CD14-positive monocyte (primary cell): ENCODE data around the gene ZC3HAV1L. TPM values are rescaled to one million over a fixed set of nuclear protein-coding genes. Genes with fewer than 3 reads are reported as not detected.

Source experiments
- DNase-seq, 3 donors: peaks; one replicate each; pipeline ENCODE4 v3.0.0-alpha.2; 2011 to 2022
- H2AFZ ChIP-seq: 2 replicates; pipeline ENCODE4 v1.6.0; 2012; ENCODE audit warnings: mild to moderate bottlenecking, low read depth, low read length, inconsistent platforms; ENCODE audit not compliant: insufficient read depth, poor library complexity, severe bottlenecking
- H3K27ac ChIP-seq, 2 donors: 1 replicate in 1 of 2; 2 replicates in 1 of 2; pipeline ENCODE4 v1.5.1; 2012 to 2013; ENCODE audit warnings: low read length in 2 of 2, control low read depth in 1 of 2, inconsistent platforms in 1 of 2, low read depth in 1 of 2, mild to moderate bottlenecking in 1 of 2
- H3K27me3 ChIP-seq, 2 donors: one replicate each; pipeline versions ENCODE4 v1.6.0 to v1.6.1; 2011 to 2013; ENCODE audit warnings: low read length in 2 of 2; ENCODE audit not compliant: control insufficient read depth in 2 of 2, insufficient read depth in 2 of 2
- H3K36me3 ChIP-seq, 2 donors: replicated peaks in 1 of 2; 1 replicate in 1 of 2; 2 replicates in 1 of 2; pipeline versions ENCODE4 v1.5.1 to v1.6.1; 2012 to 2013; ENCODE audit warnings: low read length in 2 of 2, control low read depth in 1 of 2, inconsistent platforms in 1 of 2, mild to moderate bottlenecking in 1 of 2; ENCODE audit not compliant: insufficient read depth in 2 of 2, control insufficient read depth in 1 of 2
- H3K4me1 ChIP-seq, 2 donors: 1 replicate in 1 of 2; 2 replicates in 1 of 2; pipeline versions ENCODE4 v1.5.1 to v1.6.1; 2012 to 2013; ENCODE audit warnings: low read length in 2 of 2, control low read depth in 1 of 2, inconsistent platforms in 1 of 2, mild to moderate bottlenecking in 1 of 2, moderate library complexity in 1 of 2; ENCODE audit not compliant: insufficient read depth in 2 of 2, control insufficient read depth in 1 of 2
- H3K4me2 ChIP-seq: replicated peaks from 2 replicates; pipeline ENCODE3; 2012; ENCODE audit warnings: low read length, moderate library complexity, mild to moderate bottlenecking; ENCODE audit not compliant: poor library complexity, severe bottlenecking; ENCODE audit errors: extremely low read depth
- H3K4me3 ChIP-seq, 3 experiments: fragments of 200-600 bp in 1 of 3; sonication (generic) in 1 of 3; replicated peaks in 1 of 3; 1 replicate in 2 of 3; 2 replicates in 1 of 3; pipeline ENCODE4 v1.5.1; 2011 to 2013; ENCODE audit warnings: low read length in 3 of 3, mild to moderate bottlenecking in 3 of 3, control low read depth in 2 of 3, low read depth in 2 of 3, inconsistent platforms in 1 of 3, moderate library complexity in 1 of 3
- H3K79me2 ChIP-seq: 2 replicates; pipeline ENCODE4 v1.6.0; 2012; ENCODE audit warnings: mild to moderate bottlenecking, control low read depth, inconsistent platforms, low read length, moderate library complexity; ENCODE audit not compliant: insufficient read depth
- H3K9ac ChIP-seq: 2 replicates; pipeline ENCODE4 v1.6.0; 2017; ENCODE audit warnings: low read length, mild to moderate bottlenecking; ENCODE audit not compliant: insufficient read depth, poor library complexity, severe bottlenecking
- H3K9me3 ChIP-seq, 2 donors: replicated peaks in 1 of 2; 1 replicate in 1 of 2; 2 replicates in 1 of 2; pipeline versions ENCODE4 v1.5.1 to v1.6.1; 2012 to 2013; ENCODE audit warnings: low read length in 2 of 2, control low read depth in 1 of 2; ENCODE audit not compliant: control insufficient read depth in 1 of 2, insufficient read depth in 1 of 2
- H4K20me1 ChIP-seq: 2 replicates; pipeline ENCODE4 v1.6.0; 2012; ENCODE audit warnings: mild to moderate bottlenecking, low read length, control low read depth, moderate library complexity; ENCODE audit not compliant: insufficient read depth
- H3K27ac Mint-ChIP-seq, 7 donors: one replicate each; pipeline ENCODE4 v1.8.0; 2020; ENCODE audit warnings: mild to moderate bottlenecking in 7 of 7, mixed read lengths in 7 of 7, moderate library complexity in 6 of 7, inconsistent platforms in 2 of 7
- H3K27me3 Mint-ChIP-seq, 3 donors: one replicate each; pipeline ENCODE4 v1.8.0; 2021 to 2022; ENCODE audit warnings: low read depth in 3 of 3, mild to moderate bottlenecking in 3 of 3, mixed read lengths in 3 of 3, moderate library complexity in 3 of 3, inconsistent platforms in 1 of 3
- H3K36me3 Mint-ChIP-seq, 2 donors: one replicate each; pipeline ENCODE4 v1.8.0; 2020; ENCODE audit warnings: mixed read lengths in 2 of 2, inconsistent platforms in 1 of 2, mild to moderate bottlenecking in 1 of 2
- H3K4me1 Mint-ChIP-seq: one replicate; pipeline ENCODE4 v1.8.0; 2020; ENCODE audit warnings: mild to moderate bottlenecking, mixed read lengths
- H3K4me3 Mint-ChIP-seq, 2 donors: one replicate each; pipeline ENCODE4 v1.8.0; 2020; ENCODE audit warnings: mild to moderate bottlenecking in 2 of 2, mixed read lengths in 2 of 2, moderate library complexity in 1 of 2
- H3K9me3 Mint-ChIP-seq, 7 donors: one replicate each; pipeline ENCODE4 v1.8.0; 2020 to 2022; ENCODE audit warnings: mixed read lengths in 7 of 7, mild to moderate bottlenecking in 6 of 7, moderate library complexity in 6 of 7, inconsistent platforms in 2 of 7
- WGBS: methylation state at CpG from one replicate; pipeline ENCODE4 v1.1.5; 2013; ENCODE audit warnings: missing lambda C conversion rate; ENCODE audit not compliant: insufficient coverage; 5-methylcytosine and 5-hydroxymethylcytosine counted together
- intact Hi-C, 2 donors: fragments of 100-400 bp; cut with micrococcal nuclease; formaldehyde crosslinking; loops; one replicate each; pipeline versions ENCODE4 v1.15.0 to v1.15.1; 2023
- polyA plus RNA-seq, 3 donors: library from polyadenylated mRNA; depleted of rRNA in 1 of 3; unstranded in 2 of 3; stranded (reverse) in 1 of 3; fragments of 300-500 nt in 2 of 3; fragments of >200 nt in 1 of 3; fragmentation: Illumina TruSeq in 2 of 3; gene quantifications; 1 replicate in 2 of 3; 2 replicates in 1 of 3; pipeline ENCODE4 v1.2.3, GENCODE V29; 2012 to 2021
- TF ChIP-seq, protein P1 (sequence below): fragments of 200-600 bp; IDR thresholded peaks from one replicate; pipeline ENCODE4 v1.8.0; 2022; ENCODE audit warnings: antibody characterized with exemption, mild to moderate bottlenecking

The ZC3HAV1L gene
- polyA plus RNA-seq, 3 donors = 0.10 TPM; not detected in 2

DNA sequence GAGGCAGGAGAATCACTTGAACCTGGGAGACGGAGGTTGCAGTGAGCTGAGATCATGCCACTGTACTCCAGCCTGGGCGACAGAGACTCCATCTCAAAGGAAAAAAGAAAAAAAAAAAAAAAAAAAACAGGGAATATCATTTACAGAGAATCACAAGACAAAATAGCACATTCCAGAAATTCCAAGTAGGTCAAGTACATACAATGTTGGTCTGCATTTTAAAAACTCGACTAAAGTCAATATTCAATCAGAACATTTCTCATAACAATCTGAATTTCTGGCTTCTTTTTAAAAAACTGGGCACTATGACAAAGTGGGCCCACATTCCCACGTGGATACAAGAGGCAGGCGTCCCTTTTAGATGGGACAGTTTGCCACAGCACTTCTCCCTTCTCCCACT lies 12.8 kb downstream of the ZC3HAV1L start:
- peaks cover 0 to under 1% (median 0%) of the 10 kb centered on the region in 3 donors for H3K27me3 Mint-ChIP-seq
- no peak overlapping the region for H3K27ac Mint-ChIP-seq
- H3K79me2 ChIP-seq = no peaks in the 10 kb centered on the region
- H3K4me3 ChIP-seq = no peak overlapping the region
- H3K4me2 ChIP-seq = no peak overlapping the region
- WGBS = 95% methylated on average over 3 of the region's 5 CpGs
- H3K9ac ChIP-seq = no peak overlapping the region
- no peaks in the 10 kb centered on the region for H4K20me1 ChIP-seq
- H3K9me3 Mint-ChIP-seq = peaks cover 0 to 3% (median 0%) of the 10 kb centered on the region in 7 donors
- no peaks in the 10 kb centered on the region for H3K4me1 ChIP-seq
- no peak for DNase-seq
- H3K27me3 ChIP-seq = no peaks in the 10 kb centered on the region
- H3K4me1 Mint-ChIP-seq = no peaks in the 10 kb centered on the region
- peaks cover 7 to 20% of the 10 kb centered on the region in 2 donors for H3K36me3 Mint-ChIP-seq
- H2AFZ ChIP-seq = no peak overlapping the region
- H3K9me3 ChIP-seq = no peaks in the 10 kb centered on the region
- H3K4me3 Mint-ChIP-seq = no peak overlapping the region
- TF ChIP-seq, protein P1, sequence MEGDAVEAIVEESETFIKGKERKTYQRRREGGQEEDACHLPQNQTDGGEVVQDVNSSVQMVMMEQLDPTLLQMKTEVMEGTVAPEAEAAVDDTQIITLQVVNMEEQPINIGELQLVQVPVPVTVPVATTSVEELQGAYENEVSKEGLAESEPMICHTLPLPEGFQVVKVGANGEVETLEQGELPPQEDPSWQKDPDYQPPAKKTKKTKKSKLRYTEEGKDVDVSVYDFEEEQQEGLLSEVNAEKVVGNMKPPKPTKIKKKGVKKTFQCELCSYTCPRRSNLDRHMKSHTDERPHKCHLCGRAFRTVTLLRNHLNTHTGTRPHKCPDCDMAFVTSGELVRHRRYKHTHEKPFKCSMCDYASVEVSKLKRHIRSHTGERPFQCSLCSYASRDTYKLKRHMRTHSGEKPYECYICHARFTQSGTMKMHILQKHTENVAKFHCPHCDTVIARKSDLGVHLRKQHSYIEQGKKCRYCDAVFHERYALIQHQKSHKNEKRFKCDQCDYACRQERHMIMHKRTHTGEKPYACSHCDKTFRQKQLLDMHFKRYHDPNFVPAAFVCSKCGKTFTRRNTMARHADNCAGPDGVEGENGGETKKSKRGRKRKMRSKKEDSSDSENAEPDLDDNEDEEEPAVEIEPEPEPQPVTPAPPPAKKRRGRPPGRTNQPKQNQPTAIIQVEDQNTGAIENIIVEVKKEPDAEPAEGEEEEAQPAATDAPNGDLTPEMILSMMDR = no peak
- no peaks in the 10 kb centered on the region for H3K36me3 ChIP-seq
- intact Hi-C loops = no loop called here
- no peak overlapping the region for H3K27ac ChIP-seq

DNA sequence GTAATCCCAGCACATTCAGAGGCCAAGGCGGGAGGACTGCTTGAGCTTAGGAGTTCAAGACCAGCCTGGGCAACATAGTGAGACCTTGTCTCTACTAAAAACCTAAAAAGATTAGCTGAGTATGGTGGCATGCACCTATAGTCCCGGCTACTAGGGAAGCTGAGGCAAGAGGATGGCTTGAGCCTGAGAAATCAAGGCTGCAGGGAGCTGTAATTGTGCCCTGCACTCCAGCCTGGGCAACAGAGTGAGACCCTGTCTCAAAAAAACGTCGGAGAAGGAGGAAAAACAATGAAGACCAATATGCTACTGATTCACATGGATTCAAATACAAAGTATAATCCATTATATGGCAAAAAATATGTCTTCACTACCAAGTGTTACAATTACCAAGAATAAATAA lies 13.6 kb downstream of the ZC3HAV1L start:
- Histone ChIP-seq H3K9ac (no peak overlapping the region), H3K4me1 (no peaks in the 10 kb centered on the region), H3K4me3 (no peak overlapping the region), H3K27ac (no peak overlapping the region), H3K4me2 (no peak overlapping the region), H3K79me2 (no peaks in the 10 kb centered on the region), H2AFZ (no peak overlapping the region), H3K36me3 (no peaks in the 10 kb centered on the region), H3K9me3 (no peaks in the 10 kb centered on the region), H4K20me1 (no peaks in the 10 kb centered on the region), H3K27me3 (no peaks in the 10 kb centered on the region)
- Mint-ChIP-seq H3K36me3 (peaks cover 7 to 15% of the 10 kb centered on the region in 2 donors), H3K9me3 (peaks cover 0 to 3% (median 0%) of the 10 kb centered on the region in 7 donors), H3K27ac (peak overlapping the region in 1 of 7 donors; percentile 26), H3K4me3 (no peak overlapping the region), H3K27me3 (peaks cover 0 to 2% (median 1%) of the 10 kb centered on the region in 3 donors), H3K4me1 (no peaks in the 10 kb centered on the region)
- no peak for DNase-seq
- WGBS = 90% methylated on average over 2 of the region's 4 CpGs
- TF ChIP-seq, protein P1 = no peak
- intact Hi-C loops = no loop called here
